HG02981 (cell line): ENCODE measurements around the gene TERF2IP.
A peak's percentile ranks its signal among the peaks of the same experiment; 100 is the strongest.

Experiments used
- ATAC-seq: cut with Tn5 transposase; IDR thresholded peaks from one replicate; pipeline ENCODE4 v1.9.1; 2021; ENCODE audit warnings: mild to moderate bottlenecking, moderate library complexity; ENCODE audit not compliant: unreplicated experiment

The TERF2IP gene

GRCh38 chr16:75635036-75635435 lies 12.5 kb upstream of the TERF2IP start:
- no peak for ATAC-seq

- no peak for ATAC-seq
Measured at GRCh38 chr16:75640598-75640997, 7.0 kb upstream of the TERF2IP start.

DNA sequence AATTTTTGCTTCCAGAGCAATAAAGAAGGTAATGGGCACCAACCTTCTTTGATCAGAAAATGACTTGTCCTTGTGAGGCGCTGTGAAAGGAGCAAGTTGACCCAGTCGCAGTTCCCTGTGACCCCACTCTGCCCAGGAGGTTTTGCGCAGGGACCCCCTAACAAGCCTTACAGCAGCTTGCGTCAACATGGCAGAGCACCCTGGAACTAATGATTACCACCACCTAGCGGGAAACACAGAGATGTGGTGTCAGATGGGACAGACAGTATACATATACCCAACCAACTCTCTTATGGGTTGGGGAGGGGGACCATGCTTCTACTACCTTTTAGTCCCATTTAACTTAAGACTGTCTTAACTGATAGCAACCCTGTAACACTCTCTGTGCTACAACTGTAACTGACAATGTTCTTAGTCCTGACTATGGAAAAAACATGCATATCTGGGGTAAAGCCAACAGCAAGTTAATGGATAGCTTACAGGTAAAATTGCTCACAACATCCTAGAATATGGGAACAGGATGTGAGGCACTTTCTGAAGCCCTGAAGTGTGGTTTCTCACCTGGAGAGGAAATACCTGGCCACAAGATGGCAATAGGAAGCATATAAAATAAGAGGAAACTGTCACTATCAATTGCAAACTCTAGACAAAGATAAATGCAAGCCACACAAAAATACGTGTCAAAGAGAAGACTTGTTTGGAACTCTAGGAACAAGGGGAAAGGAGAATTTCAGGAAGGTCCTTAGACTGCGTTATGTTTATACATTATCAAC lies 3.1 kb upstream of the TERF2IP start:
- no peak for ATAC-seq

DNA sequence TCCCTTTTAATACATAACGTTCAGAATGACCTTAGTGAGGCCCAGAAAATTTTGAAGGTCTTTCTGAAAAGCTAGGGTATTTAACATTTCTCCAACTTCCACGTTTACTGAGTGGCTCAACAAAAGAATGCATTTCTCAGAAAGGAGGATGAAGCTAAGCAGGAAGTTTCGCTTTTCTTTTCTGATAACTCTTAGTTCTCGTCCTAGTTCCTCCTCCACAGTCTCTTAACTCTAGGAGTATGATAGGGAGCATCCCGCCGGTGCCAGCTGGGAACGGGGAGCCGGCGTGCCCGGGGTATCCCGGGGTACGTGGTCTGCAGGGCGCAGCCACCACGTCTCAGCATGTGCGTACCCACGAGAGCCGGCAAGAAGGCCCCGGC lies 471 bp upstream of the TERF2IP start:
- peak; percentile 7 for ATAC-seq

GRCh38 chr16:75648265-75649076 lies 898 bp downstream of the TERF2IP start:
- peak; percentile 34 for ATAC-seq

- ATAC-seq: no peak
Measured at GRCh38 chr16:75653922-75654321, 6.3 kb downstream of the TERF2IP start.

GRCh38 chr16:75658175-75658574 lies 10.6 kb downstream of the TERF2IP start:
- no peak for ATAC-seq

DNA sequence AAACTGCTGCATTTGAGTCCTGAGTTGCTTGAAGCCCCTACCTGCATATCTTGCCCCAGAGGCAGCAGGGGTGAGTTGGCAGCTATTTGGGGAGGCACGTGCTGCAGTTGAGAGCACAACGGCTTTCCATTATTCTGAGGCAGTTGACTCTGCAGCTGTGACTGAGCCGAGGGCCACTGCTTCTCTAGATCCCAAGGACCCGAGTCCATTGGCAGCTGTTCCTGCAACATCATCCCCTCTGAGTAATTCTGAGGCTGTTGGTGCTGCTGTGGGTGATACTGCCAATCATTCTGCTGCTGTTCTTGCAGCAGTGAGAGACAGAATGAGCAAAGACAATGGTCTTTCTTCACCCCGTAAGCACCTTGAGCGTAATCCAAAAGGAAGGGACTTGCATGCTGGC lies 12.7 kb downstream of the TERF2IP start:
- no peak for ATAC-seq

DNA sequence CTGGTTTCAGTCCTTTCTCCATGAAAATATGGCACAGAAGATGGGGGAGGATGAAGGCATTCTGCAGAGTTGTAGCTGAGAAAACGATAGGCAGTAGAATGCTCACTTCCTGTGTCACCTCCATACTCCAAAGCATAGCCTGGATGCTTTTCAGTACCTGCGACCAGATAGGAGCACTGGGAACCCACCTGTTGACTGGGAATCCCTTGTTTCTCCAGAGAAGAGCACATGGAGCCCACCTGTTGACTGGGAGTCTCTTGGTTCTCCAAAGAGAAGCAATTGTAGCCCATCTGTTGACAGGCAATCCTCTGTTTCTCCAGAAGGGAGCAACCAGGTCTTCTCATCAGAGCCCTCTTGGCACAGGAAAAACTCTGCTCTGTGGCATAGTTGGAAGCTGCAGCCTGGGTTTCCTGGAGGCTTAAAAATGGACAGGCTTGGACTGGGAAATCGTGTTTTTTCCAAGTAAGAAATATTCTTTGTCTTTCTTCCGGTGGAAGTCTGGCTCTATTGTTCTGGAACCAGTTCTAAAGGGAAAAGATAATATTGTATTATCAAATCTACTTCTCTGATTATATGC lies 13.2 kb downstream of the TERF2IP start:
- ATAC-seq: no peak

- ATAC-seq: no peak
Measured at GRCh38 chr16:75667503-75667902, 19.9 kb downstream of the TERF2IP start.

DNA sequence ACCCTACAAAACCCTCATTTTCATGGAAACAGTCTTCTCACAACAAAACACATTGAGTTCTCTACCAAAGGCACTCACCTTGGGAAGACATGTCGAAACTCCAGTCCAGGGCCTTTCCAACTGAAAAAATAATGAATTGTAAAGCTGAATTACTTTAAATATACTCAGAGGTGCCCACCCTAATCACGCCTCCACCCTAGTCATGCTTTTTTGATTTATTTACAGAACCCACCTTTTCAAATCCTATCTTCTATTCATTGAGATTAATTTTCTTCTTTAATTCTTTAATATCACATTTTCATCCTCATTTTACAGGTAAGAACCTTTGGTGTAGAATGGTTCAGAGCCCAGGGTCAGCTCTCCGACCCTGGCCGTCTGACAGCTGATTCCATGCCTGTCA lies 29.3 kb downstream of the TERF2IP start, which contains the start of gene CPHXL2:
Gene CPHXL2, minus strand, starts transcription at position 101 of the 400 bp plus-strand sequence. Its CDS starts 10 bp downstream, at position 91.
- ATAC-seq: no peak

DNA sequence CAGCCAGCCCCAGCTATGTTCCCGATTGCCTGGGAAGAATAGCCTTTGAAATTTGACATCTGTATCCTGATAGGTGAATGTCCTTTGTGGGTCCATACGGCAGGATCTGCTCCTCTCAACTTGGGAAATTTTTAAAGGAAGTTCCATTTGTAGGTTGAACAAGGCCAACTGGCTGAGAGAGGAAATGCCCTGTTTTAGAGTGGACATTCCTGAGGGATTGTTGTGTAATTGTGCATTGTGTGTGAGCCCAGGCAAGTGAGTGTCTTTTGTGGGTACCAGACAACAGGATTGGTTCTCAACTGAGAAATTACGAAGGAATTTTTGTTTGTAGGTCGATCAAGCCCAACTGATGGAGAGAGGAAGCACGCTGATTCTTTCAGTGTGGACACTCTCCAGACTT lies 31.8 kb downstream of the TERF2IP start:
- ATAC-seq: no peak

DNA sequence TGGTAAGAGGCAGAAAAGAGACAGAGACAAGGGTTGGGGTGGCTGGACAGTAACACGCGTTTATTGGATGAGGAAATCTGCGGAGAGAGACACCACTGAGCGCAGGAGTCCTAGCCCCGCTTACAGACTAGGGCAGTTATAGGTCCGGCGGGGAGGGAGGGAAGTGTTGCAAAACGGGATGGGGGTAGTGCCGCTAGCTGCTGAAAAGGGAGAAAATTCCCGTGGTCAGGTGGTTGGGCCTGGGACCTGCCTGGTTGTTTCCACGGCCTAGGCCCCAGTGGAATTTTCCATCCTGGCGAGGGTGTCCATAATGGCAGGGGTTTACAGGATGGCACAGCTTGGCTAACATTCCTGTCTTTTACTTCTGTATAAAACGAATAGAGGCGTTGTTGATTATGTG lies 34.7 kb downstream of the TERF2IP start:
- ATAC-seq: no peak

DNA sequence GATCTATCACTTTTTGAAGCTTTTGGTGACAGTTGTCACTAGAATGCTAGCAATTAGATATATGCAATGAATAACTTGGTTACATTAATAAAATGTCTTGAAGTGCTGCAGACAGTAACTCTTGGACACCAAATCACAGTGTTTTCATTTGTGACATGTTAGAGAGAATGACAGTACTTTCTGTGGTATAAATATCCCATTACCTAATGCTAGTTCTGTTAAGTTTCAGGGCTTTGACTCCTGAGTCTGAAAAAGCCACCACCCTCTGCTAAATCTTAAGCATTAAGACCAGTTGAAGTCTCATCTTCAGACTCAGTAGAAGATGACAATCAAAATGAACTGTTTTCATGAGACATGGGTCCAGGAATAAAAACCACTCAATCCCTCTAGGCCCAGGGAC lies 39.8 kb downstream of the TERF2IP start:
- no peak for ATAC-seq

DNA sequence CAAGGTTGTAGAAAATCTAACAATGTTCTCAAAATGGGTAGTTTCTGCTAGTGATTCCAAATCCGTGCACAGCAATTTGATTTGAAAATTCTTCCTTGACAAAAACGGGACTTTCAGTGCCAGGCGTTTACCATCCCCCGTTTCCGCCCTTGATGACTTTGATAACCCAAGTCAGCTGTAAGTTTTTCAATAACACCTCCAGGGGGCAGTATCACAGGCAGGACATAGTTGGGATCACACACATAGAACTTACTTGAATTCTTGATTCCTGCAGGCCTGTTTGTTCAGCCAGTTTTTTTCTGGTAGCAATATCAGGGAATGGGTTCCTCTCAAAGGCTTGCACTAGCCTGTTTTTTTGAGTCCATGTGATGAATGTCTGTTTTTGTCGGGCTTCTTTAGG lies 48.1 kb downstream of the TERF2IP start:
- no peak for ATAC-seq

DNA sequence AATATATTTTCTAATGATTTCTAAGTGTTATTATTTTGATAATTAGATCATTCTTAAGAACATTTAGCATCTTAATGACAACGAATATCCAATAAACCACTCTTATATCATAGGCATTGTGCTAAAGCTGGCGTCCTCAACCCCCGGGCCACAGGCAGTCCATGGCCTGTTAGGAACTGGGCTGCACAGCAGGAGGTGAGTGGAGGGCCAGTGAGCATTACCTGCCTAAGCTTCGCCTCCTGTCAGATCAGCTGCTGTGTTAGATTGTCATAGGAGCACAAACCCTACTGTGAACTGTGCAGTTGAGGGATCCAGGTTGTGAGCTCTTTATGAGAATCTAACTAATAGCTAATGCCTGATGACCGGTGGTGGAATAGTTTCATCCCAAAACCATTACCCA lies 50.0 kb downstream of the TERF2IP start:
- ATAC-seq: no peak

DNA sequence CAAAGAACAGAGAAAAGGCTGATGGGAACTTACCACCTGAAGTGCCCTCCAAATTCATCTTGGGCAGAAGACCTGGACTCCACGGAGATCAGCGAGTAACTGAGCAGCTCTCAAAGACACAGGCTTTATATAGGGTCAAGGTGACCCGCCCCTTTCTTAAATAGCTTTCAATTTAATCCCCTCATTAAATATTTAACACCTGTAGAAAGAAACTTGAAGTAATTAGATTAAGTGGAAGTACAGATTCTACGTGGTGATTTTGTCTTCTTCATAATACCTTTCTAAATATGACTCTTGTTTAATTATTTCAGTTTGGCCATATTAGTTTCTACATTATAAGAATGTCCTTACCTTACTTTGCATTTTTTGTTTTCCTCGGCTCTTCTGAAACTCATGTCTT lies 53.8 kb downstream of the TERF2IP start, which contains the start of gene DUXB:
Gene DUXB, minus strand, starts transcription at position 101 of the 400 bp plus-strand sequence. Its CDS starts 43 bp downstream, at position 58.
- ATAC-seq: no peak

- no peak for ATAC-seq
Measured at GRCh38 chr16:75702242-75702641, 54.7 kb downstream of the TERF2IP start.

DNA sequence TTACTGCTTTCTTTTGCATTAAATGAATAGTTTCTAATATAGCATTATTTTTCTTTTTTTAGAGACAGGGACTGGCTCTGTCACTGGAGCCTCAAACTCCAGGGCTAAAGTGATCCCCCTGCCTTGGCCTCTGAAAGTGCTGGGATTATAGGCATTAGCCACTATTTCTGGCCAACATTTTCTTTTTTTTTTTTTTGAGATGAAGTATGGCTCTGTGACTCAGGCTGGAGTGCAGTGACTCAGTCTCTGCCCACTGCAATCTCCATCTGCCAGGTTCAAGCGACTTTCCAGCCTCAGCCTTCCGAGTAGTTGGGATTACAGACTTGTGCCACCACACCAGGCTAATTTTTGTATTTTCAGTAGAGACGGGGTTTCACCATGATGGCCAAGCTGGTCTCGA lies 55.7 kb downstream of the TERF2IP start:
- no peak for ATAC-seq
